WI38 (cell line): Measurements from ENCODE around the gene UQCRQ.

Source experiments
- H3K4me3 ChIP-seq: 2 replicates; pipeline ENCODE4 v1.5.1; 2011; ENCODE audit warnings: low read depth, mild to moderate bottlenecking, control low read depth, low read length
- TF ChIP-seq, protein P1 (sequence below): IDR thresholded peaks from 2 replicates; pipeline ENCODE4 v1.5.1; 2012; ENCODE audit warnings: low read depth, mild to moderate bottlenecking, control low read depth, low read length

UQCRQ gene

DNA sequence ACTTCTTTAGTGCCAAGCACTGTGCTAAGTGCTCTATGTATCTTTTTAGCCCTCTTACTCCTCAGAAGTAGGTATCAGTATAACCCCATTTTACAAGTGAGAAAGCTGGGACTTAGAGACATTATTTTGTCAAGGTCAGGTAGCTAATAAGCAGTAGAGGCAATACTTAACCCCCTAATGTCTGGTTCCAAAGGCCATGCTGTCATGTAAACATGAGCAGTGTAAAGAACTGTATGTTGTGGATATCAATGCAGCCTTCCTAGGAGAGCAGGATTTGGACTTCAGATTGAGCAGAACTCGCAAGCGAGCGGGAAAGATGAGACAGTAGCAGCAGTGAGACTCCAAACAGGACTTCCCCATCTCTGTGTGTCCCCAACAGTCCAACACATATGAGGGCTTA is 32.4 kb upstream of the UQCRQ start:
- H3K4me3 ChIP-seq = no peak overlapping the region
- TF ChIP-seq, protein P1, sequence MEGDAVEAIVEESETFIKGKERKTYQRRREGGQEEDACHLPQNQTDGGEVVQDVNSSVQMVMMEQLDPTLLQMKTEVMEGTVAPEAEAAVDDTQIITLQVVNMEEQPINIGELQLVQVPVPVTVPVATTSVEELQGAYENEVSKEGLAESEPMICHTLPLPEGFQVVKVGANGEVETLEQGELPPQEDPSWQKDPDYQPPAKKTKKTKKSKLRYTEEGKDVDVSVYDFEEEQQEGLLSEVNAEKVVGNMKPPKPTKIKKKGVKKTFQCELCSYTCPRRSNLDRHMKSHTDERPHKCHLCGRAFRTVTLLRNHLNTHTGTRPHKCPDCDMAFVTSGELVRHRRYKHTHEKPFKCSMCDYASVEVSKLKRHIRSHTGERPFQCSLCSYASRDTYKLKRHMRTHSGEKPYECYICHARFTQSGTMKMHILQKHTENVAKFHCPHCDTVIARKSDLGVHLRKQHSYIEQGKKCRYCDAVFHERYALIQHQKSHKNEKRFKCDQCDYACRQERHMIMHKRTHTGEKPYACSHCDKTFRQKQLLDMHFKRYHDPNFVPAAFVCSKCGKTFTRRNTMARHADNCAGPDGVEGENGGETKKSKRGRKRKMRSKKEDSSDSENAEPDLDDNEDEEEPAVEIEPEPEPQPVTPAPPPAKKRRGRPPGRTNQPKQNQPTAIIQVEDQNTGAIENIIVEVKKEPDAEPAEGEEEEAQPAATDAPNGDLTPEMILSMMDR = no peak

DNA sequence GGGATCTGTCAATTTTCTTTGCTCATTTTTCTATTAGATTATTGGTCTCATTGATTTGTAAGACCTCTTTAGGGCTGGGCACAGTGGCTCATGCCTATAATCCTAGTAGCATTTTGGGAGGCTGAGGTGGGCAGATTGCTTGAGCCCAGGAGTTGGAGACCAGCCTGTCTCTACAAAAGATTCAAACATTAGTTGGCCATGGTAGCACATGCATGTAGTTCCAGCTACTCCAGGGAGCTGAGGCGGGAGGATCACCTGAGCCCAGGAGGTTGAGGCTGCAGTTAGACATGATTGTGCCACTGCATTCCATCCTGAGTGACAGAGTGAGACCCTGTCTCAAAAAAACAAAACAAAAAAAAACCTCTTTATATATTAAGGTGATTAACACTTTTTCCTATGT is 29.6 kb upstream of the UQCRQ start:
- no peak overlapping the region for H3K4me3 ChIP-seq
- TF ChIP-seq, protein P1 = no peak

DNA sequence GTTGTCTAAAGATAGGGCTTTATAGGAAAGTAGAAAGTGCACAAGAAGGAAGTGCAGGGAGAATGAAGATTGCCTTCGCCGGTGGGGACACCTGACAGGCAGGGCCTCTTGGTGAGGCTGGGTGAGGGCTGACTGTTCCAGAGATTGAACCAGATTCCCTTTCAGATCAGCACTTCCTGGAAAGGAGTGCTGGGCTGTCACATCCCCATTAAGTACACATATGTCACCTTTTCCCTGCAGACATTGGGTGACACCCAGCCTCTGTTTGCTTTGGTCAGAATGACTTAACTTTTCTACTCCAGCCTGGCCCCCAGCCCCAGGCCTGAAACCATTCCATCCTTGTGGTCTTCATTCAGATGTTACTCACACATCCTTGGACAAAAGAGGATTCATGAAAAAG is 28.6 kb upstream of the UQCRQ start:
- TF ChIP-seq, protein P1 = no peak

GRCh38 chr5:132838516-132839282 is 27.7 kb upstream of the UQCRQ start:
- TF ChIP-seq, protein P1 = no peak
- no peak overlapping the region for H3K4me3 ChIP-seq

More for the DNA sequence above, 28.6 kb upstream of the UQCRQ start:
- H3K4me3 ChIP-seq = no peak overlapping the region

DNA sequence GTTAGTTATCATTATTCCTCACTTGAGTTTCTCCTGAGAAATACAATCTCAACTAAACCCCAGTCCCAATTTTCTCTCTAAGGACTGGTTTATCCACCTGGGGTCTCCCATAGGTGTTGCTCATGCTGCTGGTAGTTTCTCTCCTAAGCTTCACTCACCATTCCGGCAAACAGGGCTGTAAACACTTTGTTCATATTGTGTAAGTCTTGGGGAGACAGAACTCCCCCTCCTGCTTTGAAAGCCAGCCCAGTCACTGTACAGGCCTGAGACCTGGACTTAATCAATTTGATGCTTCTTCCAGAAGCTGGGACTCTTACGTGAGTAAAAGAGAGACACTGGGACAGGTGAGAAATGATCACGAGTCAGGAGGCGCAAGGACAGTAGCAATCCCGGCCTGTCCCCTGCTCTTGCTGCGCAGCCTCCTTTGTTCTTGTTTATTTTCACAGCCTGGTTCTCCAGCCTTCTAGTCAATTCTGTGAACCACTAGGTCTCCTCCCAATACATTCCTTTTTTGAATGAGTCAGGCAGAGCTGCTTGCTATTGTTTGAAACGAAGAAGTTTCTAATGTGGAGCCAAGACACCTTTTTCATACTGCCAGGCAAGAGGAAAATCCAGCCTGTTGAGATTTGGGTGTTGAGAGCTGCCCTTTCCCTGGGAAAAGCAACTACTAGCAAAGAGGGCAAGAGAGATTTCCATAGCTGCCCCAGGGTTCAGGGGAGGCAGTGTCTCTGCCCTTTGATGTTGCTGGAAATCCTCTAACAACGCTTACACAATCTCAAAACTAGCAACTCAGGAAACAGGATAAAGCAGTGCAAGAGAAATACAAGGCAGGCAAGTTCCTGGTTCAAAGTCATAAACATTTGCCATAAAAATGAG is 26.8 kb upstream of the UQCRQ start:
- TF ChIP-seq, protein P1 = no peak

DNA sequence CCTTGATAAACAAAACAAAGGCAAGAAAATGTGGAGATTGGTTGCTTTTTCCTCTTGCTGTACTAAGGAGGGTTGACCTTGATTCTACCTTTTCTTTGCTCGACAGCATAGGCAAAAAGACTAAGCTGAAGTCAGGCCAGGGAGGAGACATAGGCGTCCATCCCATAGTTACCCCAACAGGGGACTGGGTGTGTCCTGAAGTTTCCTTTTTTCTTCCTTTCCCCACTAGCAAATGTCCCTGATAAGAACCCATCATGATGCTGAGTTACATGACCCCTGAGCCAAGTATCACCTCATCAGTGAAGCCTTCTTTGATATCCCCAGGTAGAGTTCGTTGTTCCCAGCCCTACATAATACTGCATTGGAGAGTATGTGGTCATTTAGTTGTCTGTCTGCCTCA is 26.1 kb upstream of the UQCRQ start:
- TF ChIP-seq, protein P1 = no peak
- H3K4me3 ChIP-seq = no peak overlapping the region

More for the DNA sequence above, 26.8 kb upstream of the UQCRQ start:
- H3K4me3 ChIP-seq = no peak overlapping the region

- no peak overlapping the region for H3K4me3 ChIP-seq
- TF ChIP-seq, protein P1 = no peak
These were observed 25.5 kb upstream of the UQCRQ start for GRCh38 chr5:132840896-132841295.
